IPS-20b (cell line): ENCODE results near the gene SLC35A3.

ENCODE experiments used
- H3K27ac ChIP-seq: one replicate; pipeline ENCODE4 v1.5.1; 2013; ENCODE audit warnings: low read length
- H3K27me3 ChIP-seq: 2 replicates; pipeline ENCODE4 v1.6.1; 2013; ENCODE audit warnings: mild to moderate bottlenecking, low read length, inconsistent platforms; ENCODE audit not compliant: insufficient read depth
- H3K36me3 ChIP-seq: 2 replicates; pipeline ENCODE4 v1.6.1; 2013; ENCODE audit warnings: low read depth, mild to moderate bottlenecking, inconsistent platforms, low read length, moderate library complexity; ENCODE audit not compliant: insufficient read depth
- H3K4me1 ChIP-seq: 2 replicates; pipeline ENCODE4 v1.6.1; 2013; ENCODE audit warnings: mild to moderate bottlenecking, control low read depth, inconsistent platforms, low read length, moderate library complexity; ENCODE audit not compliant: insufficient read depth
- H3K4me3 ChIP-seq: 2 replicates; pipeline ENCODE4 v1.5.1; 2013; ENCODE audit warnings: mild to moderate bottlenecking, low read length, inconsistent platforms
- H3K9ac ChIP-seq: 2 replicates; pipeline ENCODE4 v1.6.1; 2013; ENCODE audit warnings: low read depth, mild to moderate bottlenecking, inconsistent platforms, low read length, moderate library complexity
- H3K9me3 ChIP-seq: 2 replicates; pipeline ENCODE4 v1.6.1; 2013; ENCODE audit warnings: mild to moderate bottlenecking, low read depth, low read length, inconsistent platforms; ENCODE audit not compliant: insufficient read depth

SLC35A3 gene

DNA sequence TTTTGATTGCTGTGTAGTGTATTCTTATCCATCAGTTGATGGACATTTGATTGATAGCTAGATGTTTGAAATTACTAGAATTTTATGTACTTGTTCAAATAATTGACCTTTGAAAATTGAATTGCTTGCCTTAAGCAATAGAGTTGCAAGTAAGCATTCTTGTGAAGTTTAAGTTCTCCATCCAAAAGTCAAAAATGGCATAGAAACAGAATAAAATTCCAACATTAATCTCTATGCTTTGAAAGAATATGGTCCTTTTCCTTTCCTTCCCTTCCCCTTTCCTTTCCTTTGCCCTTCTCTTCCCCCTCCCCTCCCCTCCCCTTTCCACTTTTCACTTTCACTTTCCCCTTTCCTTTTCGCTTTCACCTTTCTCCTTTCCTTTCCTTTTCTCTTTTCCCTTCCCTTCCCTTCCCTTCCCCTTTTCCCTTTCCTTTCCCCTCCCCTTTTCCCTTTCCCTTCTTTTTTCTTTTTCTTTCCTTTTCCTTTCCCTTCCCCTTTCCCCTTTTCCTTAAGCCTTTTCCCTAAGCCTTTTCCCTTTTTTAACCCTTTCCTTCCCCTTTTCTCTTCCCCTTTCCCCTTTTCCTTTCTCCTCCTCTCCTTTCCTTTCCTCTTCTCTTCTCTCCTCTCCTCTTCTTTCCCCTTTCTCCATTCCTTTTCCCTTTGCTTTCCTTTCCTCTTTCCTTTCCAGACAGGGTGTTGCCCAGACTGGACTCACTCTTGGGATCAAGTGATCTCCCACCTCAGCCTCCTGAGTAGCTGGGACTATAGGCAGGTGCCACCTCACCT, 95.6 kb downstream of the SLC35A3 start:
- H3K9ac ChIP-seq, result no peak overlapping the region
- H3K27ac ChIP-seq, result no peak overlapping the region
- H3K27me3 ChIP-seq, result no peaks in the 10 kb centered on the region
- H3K36me3 ChIP-seq, result peaks cover 81% of the 10 kb centered on the region
- H3K4me1 ChIP-seq, result no peaks in the 10 kb centered on the region
- H3K4me3 ChIP-seq, result no peak overlapping the region
- no peaks in the 10 kb centered on the region for H3K9me3 ChIP-seq

DNA sequence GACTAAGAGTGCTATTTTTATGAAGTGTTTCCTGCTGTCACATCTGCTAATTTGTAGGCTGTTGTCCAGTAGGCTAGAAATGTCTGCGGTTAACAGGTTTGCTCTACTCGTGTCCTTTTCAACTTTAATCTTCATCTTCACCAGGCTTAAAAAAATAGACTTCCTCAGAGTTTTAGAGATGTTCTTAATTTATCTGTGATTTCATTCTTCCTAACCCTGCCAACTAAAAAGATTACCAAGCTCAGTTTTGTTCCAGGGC, 96.1 kb downstream of the SLC35A3 start:
- H3K9ac ChIP-seq, result no peak overlapping the region
- H3K9me3 ChIP-seq, result no peaks in the 10 kb centered on the region
- peaks cover 81% of the 10 kb centered on the region for H3K36me3 ChIP-seq
- H3K27me3 ChIP-seq, result no peaks in the 10 kb centered on the region
- H3K4me1 ChIP-seq, result no peaks in the 10 kb centered on the region
- no peak overlapping the region for H3K4me3 ChIP-seq
- no peak overlapping the region for H3K27ac ChIP-seq

DNA sequence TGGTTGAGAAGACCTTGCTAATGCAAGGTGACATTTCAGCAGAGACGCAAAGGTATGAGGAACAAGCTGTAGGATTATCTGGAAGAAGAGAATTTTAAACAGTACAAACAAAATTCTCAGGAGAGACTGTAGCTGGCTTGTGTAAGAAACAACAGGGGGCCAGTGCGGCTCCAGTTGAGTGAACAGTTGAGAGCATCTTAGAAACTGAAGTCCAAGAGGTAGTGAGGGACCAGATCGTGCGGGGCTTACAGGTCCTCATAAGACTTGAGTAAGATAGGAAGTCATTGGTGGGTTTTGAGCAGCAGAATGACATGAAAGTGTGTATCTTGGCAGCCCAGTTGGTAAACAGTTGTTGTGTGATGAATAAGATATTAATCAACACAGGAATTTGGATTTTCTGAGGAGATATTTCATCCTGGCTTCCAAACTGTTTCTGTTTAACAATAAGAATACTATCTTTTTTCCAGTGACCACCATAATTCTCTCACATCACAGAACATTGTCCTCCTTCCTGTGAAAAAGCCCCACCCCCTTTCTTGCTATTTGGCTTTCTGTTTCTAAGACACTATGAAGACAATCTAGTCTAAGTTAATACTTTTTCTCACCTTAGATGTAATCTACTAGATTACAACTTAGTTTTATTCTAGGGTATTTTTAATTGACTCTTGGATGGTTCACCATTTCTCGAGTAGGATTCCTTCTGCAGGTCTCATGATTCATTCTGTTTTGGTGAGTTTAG, 100.6 kb downstream of the SLC35A3 start:
- Histone ChIP-seq H3K4me1 (no peaks in the 10 kb centered on the region), H3K9me3 (no peaks in the 10 kb centered on the region), H3K4me3 (no peak overlapping the region), H3K9ac (no peak overlapping the region), H3K27me3 (no peaks in the 10 kb centered on the region), H3K36me3 (peaks cover 76% of the 10 kb centered on the region), H3K27ac (no peak overlapping the region)

GRCh38 chr1:100073531-100073930, 103.7 kb downstream of the SLC35A3 start:
- Histone ChIP-seq H3K27ac (no peak overlapping the region), H3K36me3 (peaks cover 69% of the 10 kb centered on the region), H3K9me3 (no peaks in the 10 kb centered on the region), H3K4me3 (no peak overlapping the region), H3K27me3 (no peaks in the 10 kb centered on the region), H3K4me1 (peaks cover 4% of the 10 kb centered on the region; the same call in 1 of the 2 replicates), H3K9ac (no peak overlapping the region)

DNA sequence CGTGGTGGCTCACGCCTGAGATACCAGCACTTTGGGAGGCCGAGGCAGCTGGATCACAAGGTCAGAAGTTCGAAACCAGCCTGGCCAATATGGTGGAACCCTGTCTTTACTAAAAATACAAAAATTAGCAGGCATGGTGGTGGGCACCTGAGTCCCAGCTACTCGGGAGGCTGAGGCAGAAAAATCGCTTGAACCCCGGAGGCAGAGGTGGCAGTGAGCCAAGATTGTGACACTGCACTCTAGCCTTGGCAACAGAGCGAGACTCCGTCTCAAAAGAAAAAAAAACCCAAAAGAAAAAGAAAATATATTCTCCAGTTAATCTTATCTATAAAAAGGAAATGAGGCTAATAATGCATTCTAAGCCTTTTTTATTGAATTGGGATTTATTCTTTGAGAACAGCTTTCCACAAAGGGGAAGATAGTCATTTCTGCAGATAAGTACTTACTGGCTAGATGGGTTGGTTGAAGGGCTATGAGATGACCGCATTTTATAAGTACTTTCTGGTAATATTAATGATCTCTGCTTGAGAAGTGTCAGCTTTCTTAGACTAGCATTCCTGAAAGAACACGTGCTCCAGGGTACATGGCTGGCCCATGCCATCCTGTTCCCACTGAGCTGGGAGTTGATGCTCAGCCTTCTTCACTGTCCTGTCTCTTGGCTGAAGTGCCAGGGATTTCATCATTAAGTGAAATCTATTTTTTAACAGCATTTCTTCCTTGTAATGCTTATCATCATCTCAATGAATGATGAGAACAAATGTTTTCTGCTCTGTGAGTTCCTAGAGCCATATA, 105.0 kb downstream of the SLC35A3 start:
- no peak overlapping the region for H3K27ac ChIP-seq
- no peaks in the 10 kb centered on the region for H3K27me3 ChIP-seq
- peaks cover 70% of the 10 kb centered on the region for H3K36me3 ChIP-seq

GRCh38 chr1:100075773-100076172, 106.0 kb downstream of the SLC35A3 start:
- Histone ChIP-seq H3K4me3 (no peak overlapping the region), H3K9ac (no peak overlapping the region), H3K27ac (no peak overlapping the region), H3K4me1 (peaks cover 4% of the 10 kb centered on the region; the same call in 1 of the 2 replicates), H3K9me3 (no peaks in the 10 kb centered on the region), H3K27me3 (no peaks in the 10 kb centered on the region), H3K36me3 (peaks cover 70% of the 10 kb centered on the region)

More for the DNA sequence above, 105.0 kb downstream of the SLC35A3 start:
- no peak overlapping the region for H3K9ac ChIP-seq
- peaks cover 4% of the 10 kb centered on the region; the same call in 1 of the 2 replicates for H3K4me1 ChIP-seq
- no peaks in the 10 kb centered on the region for H3K9me3 ChIP-seq
- no peak overlapping the region for H3K4me3 ChIP-seq

DNA sequence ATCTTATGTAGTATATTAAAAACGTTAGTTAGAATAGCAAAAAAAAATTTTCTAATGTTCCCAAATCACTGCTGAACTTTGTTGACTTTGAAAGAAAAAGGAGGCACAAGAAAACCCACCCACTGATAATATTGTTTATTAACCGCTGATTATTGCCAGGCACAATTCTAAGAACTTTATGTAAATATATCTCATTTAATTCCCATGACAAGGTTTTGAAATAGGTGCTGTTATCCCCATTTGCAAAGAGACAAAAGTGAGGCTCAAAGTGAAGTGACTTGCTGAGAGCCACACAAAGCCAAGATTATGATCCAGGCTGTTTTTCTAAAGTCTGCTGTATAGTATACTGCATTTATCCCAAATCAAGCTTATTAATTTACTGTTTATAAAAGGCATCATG, 106.5 kb downstream of the SLC35A3 start:
- Histone ChIP-seq H3K9me3 (no peaks in the 10 kb centered on the region), H3K9ac (no peak overlapping the region), H3K36me3 (peaks cover 70% of the 10 kb centered on the region), H3K4me1 (peaks cover 4% of the 10 kb centered on the region; the same call in 1 of the 2 replicates), H3K27ac (no peak overlapping the region), H3K4me3 (no peak overlapping the region), H3K27me3 (no peaks in the 10 kb centered on the region)

- H3K27me3 ChIP-seq, result no peaks in the 10 kb centered on the region
- H3K9ac ChIP-seq, result no peak overlapping the region
- no peak overlapping the region for H3K4me3 ChIP-seq
- H3K27ac ChIP-seq, result no peak overlapping the region
- H3K9me3 ChIP-seq, result no peaks in the 10 kb centered on the region
- peaks cover 70% of the 10 kb centered on the region for H3K36me3 ChIP-seq
- H3K4me1 ChIP-seq, result peaks cover 4% of the 10 kb centered on the region; the same call in 1 of the 2 replicates
Measured at GRCh38 chr1:100076744-100077143, 106.9 kb downstream of the SLC35A3 start.

GRCh38 chr1:100077531-100077930, 107.7 kb downstream of the SLC35A3 start:
- Histone ChIP-seq H3K27ac (no peak overlapping the region), H3K27me3 (no peaks in the 10 kb centered on the region), H3K9ac (no peak overlapping the region), H3K9me3 (no peaks in the 10 kb centered on the region), H3K36me3 (peaks cover 70% of the 10 kb centered on the region), H3K4me3 (no peak overlapping the region), H3K4me1 (peaks cover 4% of the 10 kb centered on the region; the same call in 1 of the 2 replicates)

DNA sequence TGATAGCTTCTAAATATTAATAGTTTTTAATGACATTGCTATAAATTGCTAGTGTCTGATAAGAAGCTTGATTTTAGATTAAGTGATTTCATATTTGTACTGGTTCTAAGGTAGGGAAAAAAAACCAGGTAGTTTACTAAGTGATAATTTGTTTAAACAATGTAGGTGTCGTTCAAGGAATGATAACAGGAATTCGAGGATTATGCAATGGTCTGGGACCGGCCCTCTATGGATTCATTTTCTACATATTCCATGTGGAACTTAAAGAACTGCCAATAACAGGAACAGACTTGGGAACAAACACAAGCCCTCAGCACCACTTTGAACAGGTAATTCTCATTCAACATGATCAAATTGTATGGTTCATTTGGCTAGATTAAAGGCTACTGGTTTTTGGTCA, 110.5 kb downstream of the SLC35A3 start:
- H3K4me1 ChIP-seq, result peaks cover 4% of the 10 kb centered on the region; the same call in 1 of the 2 replicates
- H3K36me3 ChIP-seq, result peaks cover 86% of the 10 kb centered on the region
- H3K9me3 ChIP-seq, result no peaks in the 10 kb centered on the region
- H3K9ac ChIP-seq, result no peak overlapping the region
- H3K27me3 ChIP-seq, result no peaks in the 10 kb centered on the region
- H3K27ac ChIP-seq, result no peak overlapping the region
- H3K4me3 ChIP-seq, result no peak overlapping the region
